OCI-LY3 (cell line): Measurements from ENCODE around the gene GINS1.

Source experiments
- CTCF ChIP-seq: fragments of 200-600, 300-600 bp; sonication (generic); IDR thresholded peaks from 2 replicates; pipeline ENCODE4 v1.5.1; 2014; ENCODE audit warnings: antibody characterized with exemption, low read length, low read depth
- EZH2phosphoT487 ChIP-seq: fragments of 200-600 bp; shearing (Covaris generic); IDR thresholded peaks from 2 replicates; pipeline ENCODE4 v1.6.1; 2018; ENCODE audit warnings: antibody characterized with exemption, mixed run types, low read depth

GRCh38 chr20:25486377-25486776 lies 78.9 kb downstream of the GINS1 start:
- TF ChIP-seq CTCF (no peak), EZH2phosphoT487 (no peak)
